Measurements from ENCODE around the gene PRELID3B. TPM values are rescaled to one million over a fixed set of nuclear protein-coding genes. Genes with fewer than 3 reads are reported as not detected.

The PRELID3B gene
- total and polyA plus RNA-seq, 2 of the 8 experiments (the other 6 are each of a cell fraction or from before 2014, with no cell fraction given) = 8.1 to 50.5 TPM

GRCh38 chr20:59069026-59069425, 26.4 kb upstream of the PRELID3B start:
- Histone ChIP-seq H4K8ac (ENCODE audit: extremely low read depth, insufficient read depth, low read length) (no peak overlapping the region), H3K18ac (ENCODE audit: extremely low read depth, low read length) (no peak overlapping the region), H3K14ac (ENCODE audit: insufficient read length) (no peak overlapping the region), H3K36me3 (ENCODE audit: control insufficient read depth in 2 of 4, insufficient read depth in 4 of 4, low read length in 3 of 4) (no peaks in the 10 kb centered on the region), H4K91ac (replicated peaks; ENCODE audit: insufficient read length, low read length) (no peak overlapping the region), H2BK12ac (ENCODE audit: low read depth, low read length) (no peak overlapping the region), H4K5ac (ENCODE audit: insufficient read length, low read depth, low read length) (no peak overlapping the region), H2BK5ac (ENCODE audit: low read depth, low read length) (no peak overlapping the region), H2AK5ac (ENCODE audit: low read depth, low read length) (no peak overlapping the region), H3K23me2 (ENCODE audit: low read depth, low read length) (no peaks in the 10 kb centered on the region), H2BK15ac (ENCODE audit: low read length) (no peak overlapping the region), H3K4ac (replicated peaks; ENCODE audit: insufficient read length, low read depth, low read length) (no peak overlapping the region), H3K9ac (replicated peaks in 1 of 4; ENCODE audit: extremely low read depth in 1 of 4, low read depth in 3 of 4, low read length in 3 of 4) (no peak overlapping the region), H3K4me3 (ENCODE audit: extremely low read depth in 1 of 4, insufficient read depth in 2 of 4, low read depth in 3 of 4, low read length in 4 of 4) (no peak overlapping the region), H3K79me2 (ENCODE audit: control insufficient read depth in 1 of 2, insufficient read depth in 2 of 2, low read length in 2 of 2) (no peaks in the 10 kb centered on the region), H3K79me1 (ENCODE audit: low read depth, low read length) (no peaks in the 10 kb centered on the region), H3K4me1 (replicated peaks in 1 of 4; ENCODE audit: control insufficient read depth in 3 of 4, insufficient read depth in 4 of 4, low read length in 3 of 4) (no peaks in the 10 kb centered on the region; a peak in 1 of 7 replicates), H2BK120ac (replicated peaks; ENCODE audit: low read depth, low read length) (no peak overlapping the region), H3K4me2 (ENCODE audit: insufficient read depth in 1 of 2, low read depth in 2 of 2, low read length in 2 of 2) (no peak overlapping the region), H3K9me3 (ENCODE audit: insufficient read depth in 2 of 2, low read depth in 1 of 2, low read length in 1 of 2) (no peaks in the 10 kb centered on the region), H4K20me1 (replicated peaks in 1 of 2; ENCODE audit: control insufficient read depth in 1 of 2, insufficient read depth in 2 of 2, low read length in 2 of 2) (no peaks in the 10 kb centered on the region), H3K56ac (replicated peaks; ENCODE audit: insufficient read length, low read depth, low read length) (no peak overlapping the region), H2BK20ac (ENCODE audit: low read length) (no peak overlapping the region), H3K27me3 (replicated peaks in 1 of 4; ENCODE audit: control insufficient read depth in 3 of 4, extremely low read depth in 1 of 4, insufficient read depth in 3 of 4, low read length in 3 of 4) (no peaks in the 10 kb centered on the region), H3K23ac (ENCODE audit: insufficient read length) (no peak overlapping the region), H2AFZ (ENCODE audit: low read length) (no peak overlapping the region), H3K27ac (ENCODE audit: low read depth, low read length) (no peak overlapping the region)
- ChIA-PET CTCF (ENCODE audit: partially characterized antibody) (interaction anchor here (0.7 kb wide), 1 partner anchor 20 kb away, joined by 3 read pairs; no protein-coding TSS in a partner anchor), POLR2A (ENCODE audit: partially characterized antibody) (no interaction called here)
- FAIRE-seq (no peak), DNase-seq (ENCODE audit: low read depth in 1 of 2, low spot score in 2 of 2) (no peak)
- 62% methylated on average over 2 of the region's 2 CpGs; no CpG with 5 or more reads in 1 of the 2 experiments for WGBS, 2 experiments (ENCODE audit: extremely low coverage in 1 of 2, insufficient coverage in 1 of 2, insufficient read length in 1 of 2, insufficient replicate concordance in 2 of 2, low coverage in 1 of 2, low lambda C conversion rate in 2 of 2, missing lambda C conversion rate in 1 of 2)
- TF ChIP-seq BACH1 (IDR thresholded peaks at IDR 0.05; ENCODE audit: low read length) = no peak
- no peak for TF ChIP-seq EP300 (IDR thresholded peaks at IDR 0.05; ENCODE audit: borderline replicate concordance in 1 of 2, low read depth in 2 of 2, low read length in 2 of 2)
- no peak for TF ChIP-seq SP4 (IDR thresholded peaks at IDR 0.05; ENCODE audit: low read length)
- TF ChIP-seq PHF8 (conservative IDR thresholded peaks at IDR 0.05; ENCODE audit: low read depth, low read length) = no peak
- TF ChIP-seq TCF12 (IDR thresholded peaks at IDR 0.05; ENCODE audit: low read depth, low read length) = no peak
- TF ChIP-seq, protein P1, sequence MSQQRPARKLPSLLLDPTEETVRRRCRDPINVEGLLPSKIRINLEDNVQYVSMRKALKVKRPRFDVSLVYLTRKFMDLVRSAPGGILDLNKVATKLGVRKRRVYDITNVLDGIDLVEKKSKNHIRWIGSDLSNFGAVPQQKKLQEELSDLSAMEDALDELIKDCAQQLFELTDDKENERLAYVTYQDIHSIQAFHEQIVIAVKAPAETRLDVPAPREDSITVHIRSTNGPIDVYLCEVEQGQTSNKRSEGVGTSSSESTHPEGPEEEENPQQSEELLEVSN (IDR thresholded peaks at IDR 0.05) = no peak
- no peak for TF ChIP-seq SP1 (IDR thresholded peaks at IDR 0.05; ENCODE audit: low read depth, low read length)
- TF ChIP-seq FOSL1 (IDR thresholded peaks at IDR 0.05; ENCODE audit: insufficient read depth, low read depth, low read length) = no peak
- no peak for TF ChIP-seq SIN3A (conservative IDR thresholded peaks at IDR 0.05 in 1 of 2, IDR thresholded peaks at IDR 0.05 in 1 of 2; ENCODE audit: low read depth in 1 of 2, low read length in 2 of 2)
- TF ChIP-seq ASH2L (IDR thresholded peaks at IDR 0.05; ENCODE audit: low read length) = no peak
- TF ChIP-seq POLR2AphosphoS5 (IDR thresholded peaks at IDR 0.05; ENCODE audit: low read depth, low read length) = no peak
- no peak for TF ChIP-seq SUZ12 (IDR thresholded peaks at IDR 0.05; ENCODE audit: low read length)
- TF ChIP-seq CREB1 (IDR thresholded peaks at IDR 0.05) = no peak
- TF ChIP-seq RNF2 (IDR thresholded peaks at IDR 0.05; ENCODE audit: borderline replicate concordance, low read depth, low read length, missing control alignments, poor library complexity, severe bottlenecking) = no peak
- no peak for TF ChIP-seq CHD1 (IDR thresholded peaks at IDR 0.05; ENCODE audit: low read depth, low read length)
